Astrocyte of the spinal cord (primary cell): ENCODE results near the gene ARHGEF10L.

Source experiments
- DNase-seq: peaks from one replicate; pipeline ENCODE4 v3.0.0; 2011; ENCODE audit warnings: low read depth, low spot score
- H3K4me3 ChIP-seq: 2 replicates; pipeline ENCODE4 v1.5.1; 2011; ENCODE audit warnings: low read depth, mild to moderate bottlenecking, low read length, moderate library complexity
- in situ Hi-C: cut with HindIII; loops from 2 replicates; pipeline ENCODE4 v1.10.0; 2017; ENCODE audit warnings: low sequenced_read_pairs
- TF ChIP-seq, protein P1 (sequence below): IDR thresholded peaks from 2 replicates; pipeline ENCODE4 v1.5.1; 2012; ENCODE audit warnings: low read depth, mild to moderate bottlenecking, low read length, inconsistent platforms

Gene ARHGEF10L

DNA sequence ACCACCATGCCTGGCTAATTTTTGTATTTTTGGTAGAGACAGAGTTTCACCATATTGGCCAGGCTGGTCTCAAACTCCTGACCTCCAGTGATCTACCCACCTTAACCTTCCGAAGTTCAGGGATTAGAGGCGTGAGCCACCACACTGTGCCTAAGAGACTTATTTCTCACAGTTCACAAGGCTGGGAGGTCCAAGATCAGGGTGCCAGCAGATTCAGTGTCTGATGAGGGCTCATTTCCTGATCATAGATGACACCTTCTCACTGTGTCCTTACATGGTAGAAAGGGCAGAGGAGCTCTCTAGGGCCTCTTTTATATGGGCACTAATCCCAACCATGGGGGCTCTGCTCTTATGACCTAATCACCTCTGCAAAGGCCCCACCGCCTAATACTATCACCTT, 58.8 kb downstream of the ARHGEF10L start:
- in situ Hi-C loops: no loop called here
- no peak overlapping the region for H3K4me3 ChIP-seq
- TF ChIP-seq, protein P1, sequence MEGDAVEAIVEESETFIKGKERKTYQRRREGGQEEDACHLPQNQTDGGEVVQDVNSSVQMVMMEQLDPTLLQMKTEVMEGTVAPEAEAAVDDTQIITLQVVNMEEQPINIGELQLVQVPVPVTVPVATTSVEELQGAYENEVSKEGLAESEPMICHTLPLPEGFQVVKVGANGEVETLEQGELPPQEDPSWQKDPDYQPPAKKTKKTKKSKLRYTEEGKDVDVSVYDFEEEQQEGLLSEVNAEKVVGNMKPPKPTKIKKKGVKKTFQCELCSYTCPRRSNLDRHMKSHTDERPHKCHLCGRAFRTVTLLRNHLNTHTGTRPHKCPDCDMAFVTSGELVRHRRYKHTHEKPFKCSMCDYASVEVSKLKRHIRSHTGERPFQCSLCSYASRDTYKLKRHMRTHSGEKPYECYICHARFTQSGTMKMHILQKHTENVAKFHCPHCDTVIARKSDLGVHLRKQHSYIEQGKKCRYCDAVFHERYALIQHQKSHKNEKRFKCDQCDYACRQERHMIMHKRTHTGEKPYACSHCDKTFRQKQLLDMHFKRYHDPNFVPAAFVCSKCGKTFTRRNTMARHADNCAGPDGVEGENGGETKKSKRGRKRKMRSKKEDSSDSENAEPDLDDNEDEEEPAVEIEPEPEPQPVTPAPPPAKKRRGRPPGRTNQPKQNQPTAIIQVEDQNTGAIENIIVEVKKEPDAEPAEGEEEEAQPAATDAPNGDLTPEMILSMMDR: no peak
- no peak for DNase-seq

DNA sequence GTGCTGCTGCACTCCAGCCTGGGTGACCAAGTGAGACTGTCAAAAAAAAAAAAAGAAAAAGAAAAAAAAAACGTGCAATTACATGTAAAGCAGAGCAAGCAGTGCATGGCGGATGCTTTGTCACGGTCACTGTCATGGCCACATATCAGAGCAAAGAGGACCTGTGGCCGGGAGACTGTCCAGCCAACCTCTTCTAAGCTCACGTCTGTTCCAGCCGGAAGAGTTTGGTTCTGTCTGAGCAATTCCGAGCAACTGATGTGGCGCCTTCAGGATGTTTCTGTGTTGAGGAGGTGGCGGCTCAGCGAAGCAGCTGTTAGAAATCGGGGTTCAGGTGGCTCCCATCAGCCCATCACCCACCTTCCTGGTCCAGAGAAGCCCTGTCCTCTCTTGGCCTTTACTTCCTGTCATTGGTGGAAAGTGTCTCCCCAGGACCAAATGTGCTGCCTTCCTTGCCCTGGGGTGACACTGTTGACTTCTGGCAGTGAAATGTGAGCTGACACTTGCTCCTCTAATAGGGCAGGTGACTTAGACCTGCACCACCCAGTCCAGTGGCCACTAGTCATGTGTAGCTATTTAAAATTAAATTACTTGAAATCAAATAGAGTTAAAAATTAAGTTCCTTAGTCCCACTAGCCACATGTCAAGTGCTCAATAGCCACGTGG, 59.9 kb downstream of the ARHGEF10L start:
- DNase-seq: no peak
- in situ Hi-C loops: no loop called here
- H3K4me3 ChIP-seq: no peak overlapping the region
- TF ChIP-seq, protein P1: no peak

DNA sequence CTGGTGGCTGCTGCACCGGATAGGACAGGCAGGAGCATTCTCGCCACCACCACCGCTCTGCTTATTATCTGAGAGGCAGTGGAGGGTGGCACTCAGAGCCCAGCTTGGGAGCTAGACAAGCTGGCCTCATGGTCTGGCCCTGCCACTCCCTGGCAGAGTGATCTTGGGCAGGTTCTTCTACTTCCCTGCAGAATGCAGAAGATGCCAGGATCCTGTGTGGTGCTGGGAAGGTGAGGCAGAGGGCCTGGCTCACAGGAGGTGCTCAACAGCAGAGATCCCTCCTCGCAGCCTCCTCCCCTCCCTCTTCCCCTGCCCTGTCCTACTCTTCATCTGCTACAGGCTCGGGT, 60.4 kb downstream of the ARHGEF10L start:
- in situ Hi-C loops: no loop called here

GRCh38 chr1:17600321-17600720, 60.8 kb downstream of the ARHGEF10L start:
- H3K4me3 ChIP-seq: no peak overlapping the region
- in situ Hi-C loops: no loop called here
- no peak for DNase-seq
- TF ChIP-seq, protein P1: no peak

More for the DNA sequence above, 60.4 kb downstream of the ARHGEF10L start:
- no peak for DNase-seq
- no peak overlapping the region for H3K4me3 ChIP-seq
- TF ChIP-seq, protein P1: no peak

GRCh38 chr1:17601643-17602382, 62.3 kb downstream of the ARHGEF10L start:
- TF ChIP-seq, protein P1: no peak
- H3K4me3 ChIP-seq: no peak overlapping the region
- no peak for DNase-seq
- in situ Hi-C loops: no loop called here

DNA sequence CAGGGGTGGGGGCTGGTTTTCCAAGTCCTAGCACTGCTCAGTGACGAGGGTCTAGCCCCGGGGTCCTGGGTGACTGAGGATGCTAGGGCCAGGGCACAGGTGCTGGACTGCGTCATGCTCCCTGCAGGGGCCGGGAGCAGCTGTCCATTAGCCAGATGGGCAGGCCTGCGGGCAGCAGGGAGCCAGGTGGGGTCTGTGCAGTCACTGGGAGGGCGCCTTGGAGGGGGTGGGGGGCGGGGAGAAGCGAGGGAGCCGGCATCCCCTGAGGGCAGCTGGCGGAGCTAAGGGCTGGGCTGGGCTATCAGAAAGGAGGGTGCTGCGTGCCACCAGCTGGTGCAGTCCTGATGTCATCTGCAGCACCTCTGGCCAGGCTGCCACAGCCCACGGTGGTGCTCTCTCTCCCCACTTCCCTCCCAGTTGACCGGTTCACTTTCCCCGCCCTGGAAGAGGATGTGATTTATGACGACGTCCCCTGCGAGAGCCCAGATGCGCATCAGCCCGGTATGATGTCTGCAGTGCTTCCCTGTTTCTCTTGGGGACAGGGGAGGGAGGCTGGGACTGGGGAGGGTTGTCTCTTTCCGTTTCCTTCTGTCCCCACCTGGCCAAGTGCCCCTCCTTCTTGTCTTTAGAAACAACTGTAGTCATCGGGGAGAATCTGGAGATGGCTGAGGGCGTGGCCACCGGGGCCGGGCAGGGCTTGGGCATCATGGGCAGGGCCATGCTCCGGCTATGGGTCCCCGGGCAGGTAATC, 63.8 kb downstream of the ARHGEF10L start:
- DNase-seq: no peak
- TF ChIP-seq, protein P1: no peak
- in situ Hi-C loops: no loop called here
- no peak overlapping the region for H3K4me3 ChIP-seq
